ENCODE data around the gene MLXIP.
A peak's percentile ranks its signal among the peaks of the same experiment; 100 is the strongest.

The MLXIP gene

DNA sequence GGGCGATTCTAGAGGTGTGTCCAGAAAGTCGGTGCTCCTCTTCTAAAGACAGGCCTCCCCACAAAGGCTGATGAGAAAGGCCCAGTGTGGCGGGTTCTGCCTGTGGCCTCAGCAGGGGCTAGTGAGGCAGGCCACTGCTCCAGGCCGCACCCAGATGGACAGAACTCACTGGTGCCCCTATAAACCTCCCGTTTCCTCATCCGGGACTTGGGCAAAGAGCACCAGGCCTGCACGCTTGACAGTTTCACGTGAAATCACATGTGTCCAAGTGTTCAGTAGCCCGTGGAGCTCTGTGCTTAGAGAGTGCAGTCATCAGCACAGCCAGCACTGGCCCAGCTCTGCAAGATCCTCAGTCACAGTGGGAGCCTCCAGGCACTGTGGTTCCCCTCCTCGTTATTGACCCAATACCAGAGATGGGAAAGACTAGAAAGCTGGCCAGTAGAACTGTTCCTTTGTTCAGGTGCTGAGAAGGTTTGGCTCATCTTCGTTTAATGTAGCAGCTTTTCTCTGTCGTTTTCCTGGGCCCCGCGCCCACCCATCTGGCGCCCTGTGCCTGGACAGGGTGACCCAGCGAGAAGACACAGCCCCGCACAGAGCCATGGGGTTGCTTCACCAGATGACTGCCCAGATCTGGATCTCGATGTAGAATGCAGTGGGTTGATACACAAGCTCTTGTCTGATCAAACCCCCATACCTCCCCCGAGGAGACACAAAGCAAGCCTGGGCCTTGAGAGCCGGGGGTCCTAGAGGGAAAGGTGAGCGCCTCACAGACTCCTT lies 69.1 kb downstream of the MLXIP start:
- Mint-ChIP-seq H3K9me3 (no peaks in the 10 kb centered on the region), H3K4me3 (no peak overlapping the region), H3K27ac (no peak overlapping the region), H3K27me3 (no peaks in the 10 kb centered on the region), H3K4me1 (peaks cover 2% of the 10 kb centered on the region), H3K36me3 (ENCODE audit: low read depth) (no peaks in the 10 kb centered on the region)
- DNase-seq = no peak
- ATAC-seq = no peak

DNA sequence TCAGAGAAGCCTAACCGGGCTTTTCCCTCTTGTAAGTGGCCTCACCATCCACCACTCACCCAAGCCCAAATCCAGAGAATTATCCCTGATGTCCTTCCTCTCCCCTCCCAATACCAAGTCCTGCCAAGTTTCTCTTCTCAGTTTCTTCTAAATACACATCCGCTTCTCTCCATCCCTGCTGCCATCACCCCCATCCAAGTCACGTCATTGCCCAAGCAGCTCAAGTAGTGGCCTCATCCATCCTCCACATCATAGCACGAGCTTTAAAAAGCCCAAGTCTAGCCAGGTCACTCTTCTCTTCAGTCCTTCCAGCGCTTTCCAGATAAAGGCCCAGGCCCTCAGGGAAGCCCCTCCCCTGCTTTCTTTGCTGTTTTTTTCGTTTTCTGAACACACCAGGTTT lies 70.1 kb downstream of the MLXIP start:
- DNase-seq (no peak), ATAC-seq (no peak)
- Mint-ChIP-seq H3K36me3 (ENCODE audit: low read depth) (no peaks in the 10 kb centered on the region), H3K27ac (no peak overlapping the region), H3K4me1 (peaks cover 2% of the 10 kb centered on the region), H3K27me3 (no peaks in the 10 kb centered on the region), H3K9me3 (no peaks in the 10 kb centered on the region), H3K4me3 (no peak overlapping the region)

DNA sequence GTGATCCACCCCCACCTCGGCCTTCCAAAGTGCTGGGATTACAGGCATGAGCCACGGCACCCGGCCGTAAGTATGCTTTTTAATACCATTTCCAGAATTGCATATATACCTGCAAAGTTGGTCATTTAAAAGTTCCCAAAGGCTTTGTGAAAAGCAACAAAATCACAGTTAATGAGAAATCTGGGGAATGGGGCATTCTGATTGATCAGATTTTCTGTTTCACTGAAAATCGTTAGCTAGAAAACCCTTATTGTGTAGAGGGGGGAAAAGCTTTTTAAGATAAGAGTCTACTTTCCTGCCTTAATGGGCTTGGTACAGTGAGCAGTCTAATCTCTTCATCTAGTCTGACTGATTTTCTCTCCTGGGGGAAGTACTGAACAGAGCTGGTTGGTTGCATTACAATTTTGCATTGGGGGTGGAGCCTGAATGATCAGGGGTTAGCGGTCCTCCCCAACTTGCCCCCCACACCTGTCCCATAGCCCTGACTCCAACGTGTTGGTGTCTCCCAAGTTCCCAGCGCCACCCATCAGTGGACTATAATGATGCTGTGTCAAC lies 71.6 kb downstream of the MLXIP start:
- Mint-ChIP-seq H3K36me3 (ENCODE audit: low read depth) (no peaks in the 10 kb centered on the region), H3K4me3 (no peak overlapping the region), H3K27ac (no peak overlapping the region), H3K9me3 (no peaks in the 10 kb centered on the region), H3K4me1 (peaks cover 2% of the 10 kb centered on the region), H3K27me3 (no peaks in the 10 kb centered on the region)
- ATAC-seq (no peak), DNase-seq (no peak)

DNA sequence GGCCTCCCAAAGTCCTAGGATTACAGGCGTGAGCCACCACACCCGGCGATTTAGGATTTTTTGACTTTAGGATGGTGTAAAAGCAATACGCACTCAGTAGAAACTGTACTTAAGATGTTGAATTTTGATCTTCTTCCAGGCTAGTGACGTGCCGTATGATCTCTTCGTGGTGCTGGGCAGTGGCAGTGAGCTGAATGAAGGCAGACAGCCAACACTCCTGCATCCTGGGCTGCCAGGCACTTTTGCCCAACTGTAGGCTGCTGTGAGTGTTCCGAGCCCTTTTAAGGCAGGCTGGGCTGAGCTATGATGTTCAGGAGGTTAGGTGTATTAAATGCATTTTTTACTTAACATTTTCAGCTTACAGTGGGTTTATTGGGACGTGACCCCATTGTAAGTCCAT lies 74.2 kb downstream of the MLXIP start:
- Mint-ChIP-seq H3K36me3 (ENCODE audit: low read depth) (no peaks in the 10 kb centered on the region), H3K27ac (no peak overlapping the region), H3K9me3 (no peaks in the 10 kb centered on the region), H3K4me3 (no peak overlapping the region), H3K4me1 (no peaks in the 10 kb centered on the region), H3K27me3 (no peaks in the 10 kb centered on the region)
- DNase-seq (no peak), ATAC-seq (no peak)

DNA sequence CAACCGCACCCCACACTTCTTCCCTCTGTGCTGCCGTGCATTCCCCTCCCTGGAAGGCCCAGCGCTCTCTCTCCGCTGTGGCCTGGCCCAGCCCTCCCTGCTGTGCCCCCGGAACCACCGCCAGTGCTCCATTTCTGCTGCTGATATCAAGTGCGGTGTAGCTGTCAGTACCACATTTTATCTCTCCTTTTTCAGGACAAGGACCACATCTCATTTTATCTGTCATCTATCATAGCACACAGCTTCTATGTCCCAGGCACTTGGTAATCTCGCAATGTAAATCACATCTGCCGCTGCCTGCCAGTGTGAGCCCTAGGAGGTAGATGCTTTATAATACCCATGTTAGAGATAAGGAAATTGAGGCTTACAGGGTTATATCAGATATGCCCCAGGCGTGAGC lies 77.1 kb downstream of the MLXIP start:
- Mint-ChIP-seq H3K4me1 (peaks cover 2% of the 10 kb centered on the region), H3K27ac (no peak overlapping the region), H3K27me3 (no peaks in the 10 kb centered on the region), H3K4me3 (no peak overlapping the region), H3K9me3 (no peaks in the 10 kb centered on the region), H3K36me3 (ENCODE audit: low read depth) (no peaks in the 10 kb centered on the region)
- DNase-seq (no peak), ATAC-seq (no peak)

DNA sequence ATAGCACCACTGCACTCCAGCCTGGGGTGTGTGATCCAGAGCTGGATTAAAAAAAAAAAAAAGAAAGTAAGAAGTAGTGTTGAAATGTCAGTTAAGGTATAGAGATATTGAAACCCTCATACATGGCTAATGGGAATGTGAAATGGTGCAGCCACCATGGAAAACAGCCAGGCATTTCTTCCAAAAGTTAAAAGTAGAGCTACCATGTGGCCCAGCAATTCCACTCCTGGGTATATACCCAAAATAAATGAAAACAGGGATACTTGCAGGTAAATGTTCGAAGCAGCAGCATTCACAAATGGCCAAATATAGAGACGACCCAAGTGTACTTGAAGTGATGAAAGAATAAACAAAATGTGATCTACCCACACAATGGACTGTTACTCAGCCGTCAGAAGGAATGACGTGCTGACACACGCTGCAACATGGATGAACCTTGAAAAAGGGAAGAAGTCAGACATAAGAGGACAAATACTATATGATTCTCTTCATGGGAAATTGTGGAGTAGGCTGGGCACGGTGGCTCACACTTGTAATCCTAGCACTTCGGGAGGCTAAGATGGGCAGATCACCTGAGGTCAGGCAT lies 80.2 kb downstream of the MLXIP start:
- DNase-seq = no peak
- H3K27ac Mint-ChIP-seq = no peak overlapping the region

DNA sequence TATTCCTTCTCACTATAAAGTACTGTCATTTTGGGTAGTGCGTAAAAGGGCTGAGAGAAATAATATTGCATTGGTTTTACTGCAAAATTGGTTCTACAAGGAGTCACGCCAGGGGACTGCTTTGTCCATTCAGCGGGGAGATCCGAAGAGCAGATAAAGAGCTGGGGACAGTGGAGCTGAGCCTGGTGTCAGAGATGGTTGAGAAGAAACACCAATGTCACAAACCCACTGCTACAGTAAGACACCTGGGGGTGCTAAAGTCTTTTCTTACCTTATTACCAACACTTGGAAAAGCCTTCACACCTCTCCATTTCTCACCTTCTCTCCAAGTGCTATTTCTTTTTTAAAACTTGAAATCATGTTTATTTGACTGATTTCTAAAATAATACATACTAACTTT lies 81.3 kb downstream of the MLXIP start:
- no peak for ATAC-seq
- Mint-ChIP-seq H3K27ac (no peak overlapping the region), H3K9me3 (no peaks in the 10 kb centered on the region), H3K27me3 (no peaks in the 10 kb centered on the region), H3K4me1 (peaks cover 20% of the 10 kb centered on the region), H3K36me3 (ENCODE audit: low read depth) (no peaks in the 10 kb centered on the region), H3K4me3 (no peak overlapping the region)
- no peak for DNase-seq

More for the DNA sequence above, 80.2 kb downstream of the MLXIP start:
- Mint-ChIP-seq H3K36me3 (ENCODE audit: low read depth) (no peaks in the 10 kb centered on the region), H3K27me3 (no peaks in the 10 kb centered on the region), H3K4me1 (peaks cover 18% of the 10 kb centered on the region), H3K4me3 (no peak overlapping the region), H3K9me3 (no peaks in the 10 kb centered on the region)
- no peak for ATAC-seq

DNA sequence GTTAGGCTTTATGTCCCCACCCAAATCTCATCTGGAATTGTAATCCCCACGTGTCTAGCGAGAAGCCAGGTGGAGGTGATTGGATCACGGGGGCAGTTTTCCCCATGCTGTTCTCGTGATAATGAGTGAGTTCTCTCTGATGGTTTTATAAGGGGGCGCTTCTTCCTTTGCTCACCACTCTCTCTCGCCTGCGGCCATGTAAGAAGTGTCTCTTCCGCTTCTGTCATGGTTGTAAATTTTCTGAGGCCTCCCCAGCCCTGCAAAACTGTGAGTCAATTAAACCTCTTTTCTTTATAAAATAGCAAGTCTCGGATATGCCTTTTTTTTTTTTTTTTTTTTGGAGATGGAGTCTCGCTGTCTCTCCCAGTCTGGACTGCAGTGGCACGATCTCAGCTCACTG lies 82.2 kb downstream of the MLXIP start:
- no peak overlapping the region for H3K27ac Mint-ChIP-seq

DNA sequence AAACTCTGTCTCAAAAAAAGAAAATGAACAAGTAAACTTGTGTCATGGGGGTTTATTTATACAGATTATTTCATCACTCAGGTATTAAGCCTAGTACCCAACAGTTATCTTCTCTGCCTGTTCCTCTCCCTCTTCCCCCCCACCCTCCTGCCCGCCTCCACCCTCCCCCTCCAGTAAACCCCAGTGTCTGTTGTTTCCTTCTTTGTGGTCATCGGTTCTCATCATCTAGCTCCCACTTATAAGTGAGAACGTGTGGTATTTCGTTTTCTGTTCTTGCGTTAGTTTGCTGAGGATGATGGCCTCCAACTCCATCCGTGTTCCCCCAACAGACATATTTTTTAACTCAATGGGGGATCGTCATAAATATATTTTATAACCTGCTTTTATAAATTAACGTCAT lies 83.1 kb downstream of the MLXIP start:
- Mint-ChIP-seq H3K4me3 (peak overlapping the region; percentile 26), H3K27ac (no peak overlapping the region), H3K9me3 (no peaks in the 10 kb centered on the region), H3K36me3 (ENCODE audit: low read depth) (no peaks in the 10 kb centered on the region), H3K27me3 (peaks cover 2% of the 10 kb centered on the region), H3K4me1 (peaks cover 22% of the 10 kb centered on the region)
- ATAC-seq = no peak
- no peak for DNase-seq

More for the DNA sequence above, 82.2 kb downstream of the MLXIP start:
- no peaks in the 10 kb centered on the region for H3K36me3 Mint-ChIP-seq (ENCODE audit: low read depth)
- ATAC-seq = no peak
- peaks cover 2% of the 10 kb centered on the region for H3K27me3 Mint-ChIP-seq
- H3K4me1 Mint-ChIP-seq = peaks cover 20% of the 10 kb centered on the region
- no peak overlapping the region for H3K4me3 Mint-ChIP-seq
- no peaks in the 10 kb centered on the region for H3K9me3 Mint-ChIP-seq
- DNase-seq = no peak

DNA sequence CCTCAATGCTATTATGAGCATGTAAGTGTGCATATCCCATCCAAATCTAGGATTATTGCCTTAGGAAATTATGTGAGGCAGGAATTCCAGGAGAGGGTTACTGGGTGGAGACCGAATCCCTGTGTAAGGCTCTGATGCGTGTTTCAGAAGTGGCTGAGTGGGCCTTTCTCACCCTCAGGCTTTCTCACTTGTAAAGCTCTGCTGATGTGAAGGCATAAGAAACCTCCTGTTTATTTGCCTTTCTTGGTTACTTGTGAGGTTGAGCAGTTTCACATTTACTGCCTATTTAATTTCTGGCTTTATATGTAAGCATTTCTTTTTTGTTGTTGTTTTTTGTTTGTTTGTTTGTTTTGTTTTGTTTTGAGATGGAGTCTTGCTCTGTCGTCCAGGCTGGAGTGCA lies 84.4 kb downstream of the MLXIP start:
- no peaks in the 10 kb centered on the region for H3K9me3 Mint-ChIP-seq
- H3K27ac Mint-ChIP-seq = no peak overlapping the region
- H3K4me1 Mint-ChIP-seq = peaks cover 29% of the 10 kb centered on the region
- peaks cover 2% of the 10 kb centered on the region for H3K27me3 Mint-ChIP-seq
- ATAC-seq (no peak), DNase-seq (no peak)
- no peak overlapping the region for H3K4me3 Mint-ChIP-seq
- H3K36me3 Mint-ChIP-seq (ENCODE audit: low read depth) = no peaks in the 10 kb centered on the region

DNA sequence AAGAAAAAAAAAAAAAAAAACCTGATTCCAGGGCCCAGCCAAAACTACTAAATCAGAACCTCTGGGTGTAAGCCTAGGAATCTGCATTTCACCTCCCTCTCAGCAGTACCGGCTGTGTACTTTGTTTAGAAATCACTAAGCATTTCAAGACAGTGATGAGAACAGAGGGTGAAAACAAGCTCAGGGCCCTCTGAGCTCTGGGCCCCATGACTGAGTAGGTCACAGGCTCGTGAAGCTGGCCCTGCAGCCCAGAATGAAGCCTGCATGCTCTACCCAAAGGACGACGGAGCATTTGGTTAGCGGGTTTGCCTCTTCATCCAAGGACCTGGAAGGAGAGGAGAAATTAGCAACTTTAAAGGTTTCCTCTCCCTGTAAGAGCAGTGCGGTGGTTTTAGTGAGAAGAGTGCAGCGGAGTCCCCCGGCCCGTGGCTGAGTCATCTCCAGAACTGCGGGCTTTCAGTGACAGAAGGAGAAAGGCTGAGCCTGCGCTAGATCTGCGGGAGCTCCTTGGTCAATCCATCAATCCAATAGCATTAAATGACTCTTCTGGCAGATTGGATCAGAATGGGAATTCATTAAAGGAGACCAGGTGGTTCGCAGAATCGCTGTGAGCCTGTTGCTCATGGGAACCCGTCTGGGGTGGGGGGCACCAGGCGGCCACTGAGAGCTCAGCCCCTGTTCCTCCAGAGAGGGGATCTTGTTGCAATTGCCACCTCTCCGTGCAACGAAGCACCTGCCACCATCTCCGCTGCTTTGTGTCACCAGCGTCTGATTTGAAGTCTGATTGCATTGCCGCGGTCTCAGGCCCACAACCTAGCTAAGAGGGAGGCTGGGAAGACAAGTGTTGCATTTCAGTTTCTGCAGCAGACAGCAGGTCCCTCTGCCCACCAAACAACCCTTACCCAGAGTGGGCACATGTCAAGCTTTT lies 88.1 kb downstream of the MLXIP start:
- H3K4me3 Mint-ChIP-seq = no peak overlapping the region
- peaks cover 4% of the 10 kb centered on the region for H3K27me3 Mint-ChIP-seq
- peak; percentile 81 for ATAC-seq
- H3K36me3 Mint-ChIP-seq (ENCODE audit: low read depth) = no peaks in the 10 kb centered on the region
- no peaks in the 10 kb centered on the region for H3K9me3 Mint-ChIP-seq
- H3K4me1 Mint-ChIP-seq = peaks cover 23% of the 10 kb centered on the region
- peak; percentile 48 for DNase-seq
- H3K27ac Mint-ChIP-seq = peak overlapping the region; percentile 44

DNA sequence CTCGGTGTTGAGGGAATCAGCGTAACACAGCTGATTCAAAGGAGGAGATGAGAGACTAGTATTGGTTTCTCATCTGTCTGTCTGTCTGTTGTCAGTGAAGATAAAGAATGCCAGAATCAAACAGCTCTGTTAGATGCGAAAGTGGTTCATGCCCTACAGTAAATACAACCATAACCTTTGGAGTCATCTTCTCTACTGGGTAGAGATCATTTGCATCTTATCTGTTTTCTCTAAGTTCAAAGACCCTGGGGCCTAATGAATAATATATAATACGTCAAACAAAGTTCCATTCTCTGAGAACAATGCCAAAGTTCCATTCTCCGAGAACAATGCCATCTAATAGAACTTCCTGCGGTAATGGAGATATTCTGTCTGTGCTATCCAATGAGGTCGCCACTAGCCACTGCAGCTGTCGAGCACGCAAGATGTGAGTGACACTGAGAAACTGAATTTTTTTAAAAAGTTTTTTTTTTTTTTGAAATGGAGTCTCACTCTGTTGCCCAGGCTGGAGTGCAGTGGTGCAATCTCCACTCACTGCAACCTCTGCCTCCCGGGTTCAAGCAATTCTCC lies 88.9 kb downstream of the MLXIP start:
- ATAC-seq (peak; percentile 9), DNase-seq (no peak)
- Mint-ChIP-seq H3K36me3 (ENCODE audit: low read depth) (no peaks in the 10 kb centered on the region), H3K9me3 (no peaks in the 10 kb centered on the region), H3K4me3 (no peak overlapping the region), H3K27ac (peak overlapping the region; percentile 44), H3K4me1 (peaks cover 16% of the 10 kb centered on the region), H3K27me3 (peaks cover 4% of the 10 kb centered on the region)

DNA sequence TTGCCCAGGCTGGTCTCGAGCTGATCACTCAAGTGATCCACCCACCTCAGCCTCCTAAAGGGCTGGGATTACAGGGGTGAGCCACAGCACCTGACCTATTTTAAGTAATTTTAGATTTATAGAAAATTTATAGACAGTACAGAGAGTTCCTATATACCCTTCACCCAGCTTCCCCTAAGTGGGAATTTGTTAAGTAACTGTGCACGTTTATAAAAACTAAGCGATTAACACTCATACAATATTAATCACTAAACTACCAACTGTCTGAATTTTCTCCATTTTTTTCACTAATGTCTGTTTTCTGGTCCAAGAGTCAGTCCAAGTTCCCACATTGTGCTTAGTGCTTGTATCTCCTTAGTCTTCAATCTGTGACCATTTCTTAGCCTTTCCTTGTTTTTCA lies 89.9 kb downstream of the MLXIP start:
- H3K4me1 Mint-ChIP-seq = peaks cover 12% of the 10 kb centered on the region
- no peak overlapping the region for H3K27ac Mint-ChIP-seq

DNA sequence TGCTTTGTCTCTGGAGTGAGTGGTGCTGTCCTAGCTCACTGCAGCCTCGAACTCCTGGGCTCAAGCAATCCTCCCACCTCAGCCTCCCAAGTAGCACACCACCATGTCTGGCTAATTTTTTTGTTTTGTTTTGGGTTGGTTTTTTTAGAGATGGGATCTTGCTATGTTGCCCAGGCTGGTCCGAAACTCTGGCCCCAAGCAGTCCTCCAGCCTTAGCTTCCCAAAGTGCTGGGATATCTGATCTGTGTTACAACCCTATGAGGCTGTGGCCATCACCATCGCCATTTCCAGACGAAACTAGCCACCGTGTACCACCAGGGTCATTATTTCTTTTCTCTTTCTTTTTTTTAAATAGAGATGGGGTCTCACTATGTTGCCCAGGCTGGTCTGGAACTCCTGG lies 92.8 kb downstream of the MLXIP start:
- Mint-ChIP-seq H3K27ac (no peak overlapping the region), H3K27me3 (peaks cover 2% of the 10 kb centered on the region), H3K36me3 (ENCODE audit: low read depth) (no peaks in the 10 kb centered on the region), H3K9me3 (no peaks in the 10 kb centered on the region), H3K4me1 (peaks cover 18% of the 10 kb centered on the region), H3K4me3 (no peak overlapping the region)
- ATAC-seq (no peak), DNase-seq (no peak)

More for the DNA sequence above, 89.9 kb downstream of the MLXIP start:
- DNase-seq = no peak
- no peak for ATAC-seq
- Mint-ChIP-seq H3K9me3 (no peaks in the 10 kb centered on the region), H3K27me3 (peaks cover 4% of the 10 kb centered on the region), H3K4me3 (no peak overlapping the region), H3K36me3 (ENCODE audit: low read depth) (no peaks in the 10 kb centered on the region)

All from activated naive CD8-positive, alpha-beta T cell treated with anti-CD3 and anti-CD28 coated beads, Interleukin-2, amount 50 U/mL, for 24 hours (primary cell).